HT1080 (cell line): ENCODE results near the gene OTUD3. TPM values are rescaled to one million over a fixed set of nuclear protein-coding genes. Genes with fewer than 3 reads are reported as not detected.

Experiments
- DNase-seq: peaks from one replicate; pipeline ENCODE4 v3.0.0-alpha.2; 2015; ENCODE audit warnings: low read depth
- total RNA-seq: library from RNA; depleted of rRNA; stranded (reverse); fragments of >200 nt; shearing (Covaris generic); gene quantifications from 2 replicates; pipeline ENCODE4 v1.2.3, GENCODE V29; 2014; rRNA removed

Gene OTUD3
- total RNA-seq, 1 experiment from 2014 or later: 3.6 TPM

GRCh38 chr1:19946331-19946751 lies 64.1 kb downstream of the OTUD3 start:
- DNase-seq: no peak

- DNase-seq: no peak
Measured at GRCh38 chr1:19946971-19947370, 64.8 kb downstream of the OTUD3 start.

- peak; percentile 95 for DNase-seq
Measured at GRCh38 chr1:19949016-19949415, 66.8 kb downstream of the OTUD3 start.

- DNase-seq: no peak
Measured at GRCh38 chr1:19954059-19954458, 71.9 kb downstream of the OTUD3 start.

GRCh38 chr1:19955534-19956170 lies 73.5 kb downstream of the OTUD3 start:
- no peak for DNase-seq

- DNase-seq: no peak
Measured at GRCh38 chr1:19957779-19958178, 75.6 kb downstream of the OTUD3 start.

- no peak for DNase-seq
Measured at GRCh38 chr1:19960591-19960990, 78.4 kb downstream of the OTUD3 start.

Other genes with a start within 250 kb of the OTUD3 start
- gene NBL1, start 238.1 kb upstream of the OTUD3 start, total RNA-seq: 38.9 and 44.7 TPM in 2 replicates
- not detected in 2 replicates for gene HTR6, start 217.5 kb upstream of the OTUD3 start, total RNA-seq
- 13.1 and 18.9 TPM in 2 replicates for gene TMCO4, start 82.5 kb upstream of the OTUD3 start, total RNA-seq
- gene RNF186, start 67.1 kb upstream of the OTUD3 start, total RNA-seq: not detected in 2 replicates
- gene PLA2G2E, start 41.2 kb downstream of the OTUD3 start, total RNA-seq: not detected in 2 replicates
- not detected in 2 replicates for gene PLA2G2A, start 97.2 kb downstream of the OTUD3 start, total RNA-seq
- not detected in 2 replicates for gene PLA2G5, start 187.8 kb downstream of the OTUD3 start, total RNA-seq
- not detected in 2 replicates for gene PLA2G2D, start 237.1 kb downstream of the OTUD3 start, total RNA-seq